ENCODE data around the gene IFT20. TPM values are rescaled to one million over a fixed set of nuclear protein-coding genes. Genes with fewer than 3 reads are reported as not detected.

IFT20 gene
- total RNA-seq, 2 experiments from 2014 or later, result 52.6 to 53.1 TPM

GRCh38 chr17:28379814-28380801 is 44.8 kb upstream of the IFT20 start:
- no peak for TF ChIP-seq CTCF (IDR thresholded peaks at IDR 0.05)
- Mint-ChIP-seq H3K4me1 (ENCODE audit: low read depth) (peaks cover 36% of the 10 kb centered on the region), H3K27me3 (peaks cover 8% of the 10 kb centered on the region), H3K36me3 (ENCODE audit: low read depth) (peaks cover 5% of the 10 kb centered on the region), H3K9me3 (no peaks in the 10 kb centered on the region), H3K4me3 (peak overlapping the region; percentile 30), H3K27ac (no peak overlapping the region)
- ChIA-PET CTCF (no interaction called here), POLR2A (no interaction called here)
- no peaks in the 10 kb centered on the region for H3K27me3 ChIP-seq (ENCODE audit: control insufficient read depth in 1 of 2, insufficient read depth in 2 of 2, low read length in 2 of 2)
- H3K36me3 ChIP-seq (ENCODE audit: insufficient read depth, low read length), result no peaks in the 10 kb centered on the region
- H3K4me1 ChIP-seq (ENCODE audit: insufficient read depth, low read length), result peaks cover 18% of the 10 kb centered on the region
- H3K9me3 ChIP-seq (ENCODE audit: control insufficient read depth in 1 of 2, insufficient read depth in 1 of 2, low read length in 2 of 2), result no peaks in the 10 kb centered on the region
- no peak for DNase-seq
- H3K4me3 ChIP-seq (ENCODE audit: low read length), result no peak overlapping the region
- H3K27ac ChIP-seq (ENCODE audit: low read depth in 1 of 2, low read length in 2 of 2), result no peak overlapping the region
- ATAC-seq (ENCODE audit: poor library complexity), result no peak
- intact Hi-C loops (cut with DNase I, micrococcal nuclease), result loop anchor here in 1 of 2 experiments (10.0 kb wide), 1 partner anchor 165 kb away; no protein-coding TSS in a partner anchor

GRCh38 chr17:28372945-28373274 is 37.6 kb upstream of the IFT20 start:
- H3K27me3 Mint-ChIP-seq, result no peaks in the 10 kb centered on the region
- ChIA-PET CTCF (no interaction called here), POLR2A (interaction anchor here (5.5 to 6.1 kb wide), 2 partner anchors 12 to 16 kb away, joined by 31 to 34 read pairs; partner anchors contain the start of gene POLDIP2)
- Histone ChIP-seq H3K4me3 (ENCODE audit: low read length) (peak overlapping the region; percentile 46), H3K27ac (ENCODE audit: low read depth in 1 of 2, low read length in 2 of 2) (no peak overlapping the region), H3K4me1 (ENCODE audit: insufficient read depth, low read length) (peaks cover 22% of the 10 kb centered on the region), H3K27me3 (ENCODE audit: control insufficient read depth in 1 of 2, insufficient read depth in 2 of 2, low read length in 2 of 2) (no peaks in the 10 kb centered on the region), H3K9me3 (ENCODE audit: control insufficient read depth in 1 of 2, insufficient read depth in 1 of 2, low read length in 2 of 2) (no peaks in the 10 kb centered on the region), H3K36me3 (ENCODE audit: insufficient read depth, low read length) (no peaks in the 10 kb centered on the region)
- no peak for ATAC-seq (ENCODE audit: poor library complexity)
- no peaks in the 10 kb centered on the region for H3K9me3 Mint-ChIP-seq
- H3K4me3 Mint-ChIP-seq, result peak overlapping the region; percentile 77
- intact Hi-C loops (cut with DNase I, micrococcal nuclease), result loop anchor here (2.0 kb wide), 2 partner anchors 14 to 54 kb away; partner anchors contain the start of gene TMEM97 (in 1 of the 2)
- no peaks in the 10 kb centered on the region for H3K36me3 Mint-ChIP-seq (ENCODE audit: low read depth)
- peaks cover 26% of the 10 kb centered on the region for H3K4me1 Mint-ChIP-seq (ENCODE audit: low read depth)
- no peak overlapping the region for H3K27ac Mint-ChIP-seq
- TF ChIP-seq CTCF (IDR thresholded peaks at IDR 0.05), result no peak
- DNase-seq, result no peak

GRCh38 chr17:28372203-28372944 is 37.1 kb upstream of the IFT20 start:
- peak overlapping the region in 1 of 2 donors; percentile 29 for H3K27ac ChIP-seq (ENCODE audit: low read depth in 1 of 2, low read length in 2 of 2)
- intact Hi-C loops (cut with DNase I, micrococcal nuclease), result loop anchor here (2.0 kb wide), 2 partner anchors 14 to 54 kb away; partner anchors contain the start of gene TMEM97 (in 1 of the 2)

More at GRCh38 chr17:28372203-28372944, 37.1 kb upstream of the IFT20 start:
- Histone ChIP-seq H3K27me3 (ENCODE audit: control insufficient read depth in 1 of 2, insufficient read depth in 2 of 2, low read length in 2 of 2) (no peaks in the 10 kb centered on the region), H3K4me1 (ENCODE audit: insufficient read depth, low read length) (peaks cover 22% of the 10 kb centered on the region), H3K36me3 (ENCODE audit: insufficient read depth, low read length) (no peaks in the 10 kb centered on the region), H3K9me3 (ENCODE audit: control insufficient read depth in 1 of 2, insufficient read depth in 1 of 2, low read length in 2 of 2) (no peaks in the 10 kb centered on the region), H3K4me3 (ENCODE audit: low read length) (peak overlapping the region; percentile 83)
- peaks cover 26% of the 10 kb centered on the region for H3K4me1 Mint-ChIP-seq (ENCODE audit: low read depth)
- ChIA-PET CTCF (interaction anchor here (0.7 to 1.8 kb wide), 3 partner anchors 44 to 773 kb away, joined by 3 to 4 read pairs (median 3); no protein-coding TSS in a partner anchor), POLR2A (interaction anchor here (1.9 to 6.1 kb wide), 3 partner anchors 13 to 37 kb away, joined by 14 to 34 read pairs (median 31); partner anchors contain the start of genes IFT20, POLDIP2 and TNFAIP1)
- peak overlapping the region; percentile 77 for H3K4me3 Mint-ChIP-seq
- H3K36me3 Mint-ChIP-seq (ENCODE audit: low read depth), result no peaks in the 10 kb centered on the region
- no peaks in the 10 kb centered on the region for H3K9me3 Mint-ChIP-seq
- no peak for TF ChIP-seq CTCF (IDR thresholded peaks at IDR 0.05)
- DNase-seq (peak in 5 of 14 experiments; percentile 11 to 55 (median 25)), ATAC-seq (ENCODE audit: poor library complexity) (no peak)
- H3K27ac Mint-ChIP-seq, result peak overlapping the region; percentile 75
- no peaks in the 10 kb centered on the region for H3K27me3 Mint-ChIP-seq
